ENCODE data around the gene SPATA31E1.

SPATA31E1 gene

DNA sequence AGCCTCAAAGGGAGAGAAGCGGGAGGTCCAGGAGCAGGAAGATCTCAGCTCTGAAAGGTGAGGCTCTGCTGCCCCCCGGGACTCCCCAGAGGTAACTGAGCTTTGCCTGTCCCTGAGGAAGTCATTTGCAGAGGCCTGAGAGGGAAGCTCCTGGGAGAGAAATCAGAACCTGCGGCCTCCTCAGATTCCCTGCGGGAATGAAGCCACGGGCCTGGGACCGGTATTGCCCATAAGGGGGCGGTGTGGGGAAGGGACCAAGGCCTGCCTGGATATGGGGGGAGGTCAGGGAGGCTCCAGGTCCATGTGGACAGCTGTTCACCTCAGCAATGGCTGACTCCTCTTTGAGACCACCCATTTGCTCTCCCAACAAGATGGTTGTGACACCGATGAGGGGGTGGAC is 1.3 kb downstream of the SPATA31E1 start:
- Mint-ChIP-seq H3K9me3 (no peaks in the 10 kb centered on the region), H3K27ac (no peak overlapping the region), H3K27me3 (peaks cover 21 to 82% of the 10 kb centered on the region in 2 donors), H3K36me3 (ENCODE audit: insufficient read depth) (no peaks in the 10 kb centered on the region), H3K4me1 (ENCODE audit: low read depth in 2 of 2) (no peaks in the 10 kb centered on the region), H3K4me3 (no peak overlapping the region)
- ATAC-seq (replicated peaks) (no peak), DNase-seq (no peak)

DNA sequence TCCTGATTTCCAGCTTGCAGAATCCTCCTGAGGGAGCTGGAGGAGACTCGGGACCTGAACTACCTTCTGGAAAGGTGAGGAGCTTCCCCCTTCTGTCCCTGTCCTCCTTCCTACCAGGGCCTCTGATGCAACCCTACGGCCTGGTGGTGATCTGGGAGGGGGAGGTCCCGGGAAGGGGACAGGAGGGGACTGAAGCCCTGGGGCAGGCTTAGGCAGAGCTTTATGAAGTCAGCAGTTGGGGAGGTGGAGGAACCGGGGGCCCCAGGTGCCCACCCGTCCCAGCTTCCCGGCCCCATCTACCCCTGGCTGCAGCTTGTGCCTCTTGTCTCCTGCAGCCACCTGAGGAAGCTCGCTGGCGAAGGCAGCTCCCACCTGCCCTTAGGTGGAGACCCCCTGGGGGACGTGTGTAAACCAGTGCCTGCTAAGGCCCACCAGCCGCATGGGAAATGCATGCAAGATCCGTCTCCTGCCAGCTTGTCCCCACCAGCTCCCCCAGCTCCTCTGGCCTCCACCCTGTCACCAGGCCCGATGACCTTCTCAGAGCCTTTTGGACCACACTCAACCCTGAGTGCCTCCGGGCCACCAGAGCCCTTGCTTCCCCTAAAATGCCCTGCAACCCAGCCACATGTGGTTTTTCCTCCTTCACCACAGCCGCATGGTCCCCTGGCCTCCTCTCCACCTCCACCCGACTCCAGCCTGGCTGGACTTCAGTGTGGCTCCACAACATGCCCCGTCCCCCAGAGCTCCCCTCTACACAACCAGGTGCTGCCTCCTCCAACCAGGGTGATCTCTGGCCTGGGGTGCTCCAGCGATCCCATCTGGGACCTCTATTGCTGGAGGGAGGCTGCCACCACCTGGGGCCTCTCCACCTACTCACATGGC is 2.1 kb downstream of the SPATA31E1 start:
- Mint-ChIP-seq H3K36me3 (ENCODE audit: insufficient read depth) (no peaks in the 10 kb centered on the region), H3K9me3 (no peaks in the 10 kb centered on the region), H3K27me3 (peaks cover 20 to 89% of the 10 kb centered on the region in 2 donors), H3K4me3 (no peak overlapping the region), H3K4me1 (ENCODE audit: low read depth in 2 of 2) (no peaks in the 10 kb centered on the region), H3K27ac (no peak overlapping the region)
- no peak for DNase-seq
- ATAC-seq (replicated peaks), result no peak

DNA sequence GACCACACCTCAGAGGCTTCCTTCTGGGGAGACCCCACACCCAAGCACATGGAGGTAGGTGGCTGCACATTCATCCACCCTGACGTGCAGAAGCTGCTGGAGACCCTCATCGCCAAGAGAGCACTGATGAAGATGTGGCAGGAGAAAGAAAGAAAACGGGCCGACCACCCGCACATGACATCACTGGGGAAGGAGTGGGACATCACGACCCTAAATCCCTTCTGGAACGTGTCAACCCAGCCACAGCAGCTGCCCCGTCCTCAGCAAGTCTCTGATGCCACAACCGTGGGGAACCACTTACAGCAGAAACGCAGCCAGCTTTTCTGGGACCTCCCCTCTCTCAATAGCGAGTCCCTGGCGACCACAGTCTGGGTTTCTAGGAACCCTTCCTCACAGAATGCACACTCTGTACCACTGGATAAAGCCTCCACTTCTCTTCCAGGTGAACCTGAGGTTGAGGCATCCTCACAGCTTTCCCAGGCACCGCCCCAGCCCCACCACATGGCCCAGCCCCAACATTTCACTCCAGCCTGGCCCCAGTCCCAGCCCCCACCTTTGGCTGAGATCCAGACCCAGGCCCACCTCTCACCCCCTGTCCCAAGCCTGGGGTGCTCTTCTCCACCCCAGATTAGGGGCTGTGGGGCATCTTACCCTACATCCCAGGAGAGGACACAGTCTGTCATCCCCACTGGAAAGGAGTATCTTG is 3.0 kb downstream of the SPATA31E1 start:
- Mint-ChIP-seq H3K27ac (no peak overlapping the region), H3K4me1 (ENCODE audit: low read depth in 2 of 2) (no peaks in the 10 kb centered on the region), H3K4me3 (no peak overlapping the region), H3K9me3 (no peaks in the 10 kb centered on the region), H3K27me3 (peaks cover 14 to 87% of the 10 kb centered on the region in 2 donors), H3K36me3 (ENCODE audit: insufficient read depth) (no peaks in the 10 kb centered on the region)
- no peak for ATAC-seq (replicated peaks)
- DNase-seq, result no peak

DNA sequence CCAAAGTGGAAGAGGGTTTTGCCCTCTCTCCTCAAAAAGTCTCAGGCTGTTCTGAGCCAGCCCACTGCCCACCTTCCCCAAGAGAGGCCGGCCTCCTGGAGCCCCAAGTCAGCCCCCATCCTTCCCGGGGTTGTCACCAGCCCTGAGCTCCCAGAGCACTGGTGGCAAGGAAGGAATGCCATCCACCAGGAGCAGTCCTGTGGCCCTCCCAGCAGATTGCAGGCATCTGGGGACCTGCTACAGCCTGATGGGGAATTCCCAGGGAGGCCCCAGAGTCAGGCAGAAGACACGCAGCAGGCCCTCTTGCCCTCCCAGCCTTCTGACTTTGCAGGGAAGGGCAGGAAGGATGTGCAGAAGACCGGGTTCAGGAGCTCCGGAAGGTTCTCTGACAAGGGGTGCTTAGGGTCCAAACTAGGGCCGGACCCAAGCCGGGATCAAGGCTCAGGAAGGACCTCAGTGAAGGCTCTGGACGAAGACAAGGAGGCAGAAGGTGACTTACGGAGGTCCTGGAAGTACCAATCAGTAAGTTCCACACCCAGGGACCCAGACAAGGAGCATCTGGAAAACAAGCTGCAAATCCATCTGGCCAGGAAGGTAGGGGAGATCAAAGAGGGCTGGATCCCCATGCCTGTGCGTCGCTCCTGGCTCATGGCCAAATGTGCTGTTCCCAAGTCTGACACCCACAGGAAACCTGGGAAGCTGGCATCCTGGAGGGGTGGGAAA is 3.7 kb downstream of the SPATA31E1 start:
- H3K9me3 Mint-ChIP-seq, result no peaks in the 10 kb centered on the region
- no peaks in the 10 kb centered on the region for H3K36me3 Mint-ChIP-seq (ENCODE audit: insufficient read depth)
- no peaks in the 10 kb centered on the region for H3K4me1 Mint-ChIP-seq (ENCODE audit: low read depth in 2 of 2)
- ATAC-seq (replicated peaks), result no peak
- H3K27me3 Mint-ChIP-seq, result peaks cover 14 to 85% of the 10 kb centered on the region in 2 donors
- H3K27ac Mint-ChIP-seq, result no peak overlapping the region
- H3K4me3 Mint-ChIP-seq, result no peak overlapping the region
- DNase-seq, result no peak

DNA sequence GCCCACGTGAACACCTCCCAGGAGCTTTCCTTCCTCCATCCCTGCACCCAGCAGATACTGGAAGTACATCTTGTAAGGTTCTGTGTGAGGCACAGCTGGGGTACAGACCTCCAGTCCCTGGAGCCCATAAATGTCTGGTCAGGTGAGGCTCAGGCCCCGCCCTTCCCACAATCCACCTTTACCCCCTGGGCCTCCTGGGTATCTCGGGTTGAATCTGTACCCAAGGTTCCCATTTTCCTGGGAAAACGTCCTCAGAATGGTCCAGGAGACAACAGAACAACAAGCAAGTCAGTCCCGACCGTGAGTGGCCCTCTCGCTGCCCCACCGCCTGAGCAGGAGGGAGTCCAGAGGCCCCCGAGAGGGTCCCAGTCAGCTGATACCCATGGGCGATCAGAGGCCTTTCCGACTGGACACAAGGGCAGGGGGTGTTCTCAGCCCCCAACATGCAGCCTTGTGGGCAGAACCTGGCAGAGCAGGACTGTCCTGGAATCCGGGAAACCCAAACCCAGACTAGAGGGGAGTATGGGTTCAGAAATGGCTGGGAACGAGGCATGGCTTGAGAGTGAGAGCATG is 4.3 kb downstream of the SPATA31E1 start:
- no peak overlapping the region for H3K27ac Mint-ChIP-seq
- peaks cover 14 to 79% of the 10 kb centered on the region in 2 donors for H3K27me3 Mint-ChIP-seq
- ATAC-seq (replicated peaks) (no peak), DNase-seq (no peak)
- H3K4me1 Mint-ChIP-seq (ENCODE audit: low read depth in 2 of 2), result no peaks in the 10 kb centered on the region
- H3K9me3 Mint-ChIP-seq, result no peaks in the 10 kb centered on the region
- H3K4me3 Mint-ChIP-seq, result no peak overlapping the region
- no peaks in the 10 kb centered on the region for H3K36me3 Mint-ChIP-seq (ENCODE audit: insufficient read depth)

DNA sequence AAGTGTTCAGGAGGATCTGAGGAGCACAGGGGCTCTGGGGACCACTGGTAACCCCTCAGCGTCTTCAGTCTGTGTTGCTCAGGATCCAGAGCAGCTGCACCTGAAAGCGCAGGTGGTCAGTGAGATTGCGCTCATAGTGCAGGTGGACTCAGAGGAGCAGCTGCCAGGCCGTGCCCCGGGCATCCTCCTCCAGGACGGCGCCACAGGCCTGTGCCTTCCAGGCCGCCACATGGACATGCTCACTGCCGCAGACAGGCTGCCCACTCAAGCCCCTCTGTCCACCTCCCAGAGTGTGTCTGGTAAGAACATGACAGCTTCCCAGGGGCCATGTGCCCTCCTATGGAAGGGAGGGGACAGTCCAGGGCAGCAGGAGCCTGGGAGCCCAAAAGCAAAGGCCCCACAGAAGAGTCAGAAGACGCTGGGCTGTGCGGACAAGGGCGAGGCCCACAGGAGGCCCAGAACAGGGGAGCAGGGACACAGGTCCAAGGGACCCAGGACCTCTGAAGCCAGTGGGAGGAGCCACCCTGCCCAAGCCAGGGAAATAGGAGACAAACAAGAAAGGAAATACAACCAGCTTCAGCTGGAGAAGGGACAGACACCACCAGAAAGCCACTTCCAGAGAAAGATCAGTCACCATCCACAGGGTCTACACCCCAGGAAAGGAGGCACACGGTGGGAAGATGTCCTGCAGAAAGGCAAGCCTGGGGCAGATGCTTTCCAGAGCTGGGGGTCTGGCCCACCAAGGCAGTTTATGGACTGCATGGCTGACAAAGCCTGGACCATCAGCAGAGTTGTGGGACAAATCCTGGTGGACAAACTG is 5.2 kb downstream of the SPATA31E1 start:
- no peak overlapping the region for H3K4me3 Mint-ChIP-seq
- no peak overlapping the region for H3K27ac Mint-ChIP-seq
- H3K27me3 Mint-ChIP-seq, result peaks cover 14 to 71% of the 10 kb centered on the region in 2 donors
- ATAC-seq (replicated peaks) (no peak), DNase-seq (no peak)
- no peaks in the 10 kb centered on the region for H3K36me3 Mint-ChIP-seq (ENCODE audit: insufficient read depth)
- H3K9me3 Mint-ChIP-seq, result no peaks in the 10 kb centered on the region
- H3K4me1 Mint-ChIP-seq (ENCODE audit: low read depth in 2 of 2), result no peaks in the 10 kb centered on the region

DNA sequence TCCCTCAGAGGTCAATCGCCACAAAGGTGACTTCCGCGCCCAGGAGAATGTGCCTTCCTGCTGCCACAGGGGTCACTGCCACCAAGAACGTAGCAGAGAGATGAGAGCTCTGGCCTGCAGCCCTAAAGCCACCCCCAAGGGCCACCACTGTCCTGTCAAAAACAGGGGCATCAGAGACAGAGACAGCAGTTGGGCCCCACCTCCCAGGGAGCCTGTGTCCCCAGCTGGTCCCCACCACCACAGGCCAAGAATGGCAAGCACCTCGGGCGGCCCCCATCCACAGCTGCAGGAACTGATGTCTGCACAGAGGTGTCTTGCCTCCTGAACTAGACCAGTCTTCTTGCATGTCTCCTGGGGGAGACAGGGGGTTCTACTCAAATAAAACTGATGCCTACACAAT is 5.8 kb downstream of the SPATA31E1 start:
- no peaks in the 10 kb centered on the region for H3K9me3 Mint-ChIP-seq
- no peak overlapping the region for H3K4me3 Mint-ChIP-seq
- DNase-seq, result no peak
- no peak for ATAC-seq (replicated peaks)
- H3K27me3 Mint-ChIP-seq, result peaks cover 14 to 70% of the 10 kb centered on the region in 2 donors
- no peaks in the 10 kb centered on the region for H3K36me3 Mint-ChIP-seq (ENCODE audit: insufficient read depth)
- H3K4me1 Mint-ChIP-seq (ENCODE audit: low read depth in 2 of 2), result no peaks in the 10 kb centered on the region
- H3K27ac Mint-ChIP-seq, result no peak overlapping the region

DNA sequence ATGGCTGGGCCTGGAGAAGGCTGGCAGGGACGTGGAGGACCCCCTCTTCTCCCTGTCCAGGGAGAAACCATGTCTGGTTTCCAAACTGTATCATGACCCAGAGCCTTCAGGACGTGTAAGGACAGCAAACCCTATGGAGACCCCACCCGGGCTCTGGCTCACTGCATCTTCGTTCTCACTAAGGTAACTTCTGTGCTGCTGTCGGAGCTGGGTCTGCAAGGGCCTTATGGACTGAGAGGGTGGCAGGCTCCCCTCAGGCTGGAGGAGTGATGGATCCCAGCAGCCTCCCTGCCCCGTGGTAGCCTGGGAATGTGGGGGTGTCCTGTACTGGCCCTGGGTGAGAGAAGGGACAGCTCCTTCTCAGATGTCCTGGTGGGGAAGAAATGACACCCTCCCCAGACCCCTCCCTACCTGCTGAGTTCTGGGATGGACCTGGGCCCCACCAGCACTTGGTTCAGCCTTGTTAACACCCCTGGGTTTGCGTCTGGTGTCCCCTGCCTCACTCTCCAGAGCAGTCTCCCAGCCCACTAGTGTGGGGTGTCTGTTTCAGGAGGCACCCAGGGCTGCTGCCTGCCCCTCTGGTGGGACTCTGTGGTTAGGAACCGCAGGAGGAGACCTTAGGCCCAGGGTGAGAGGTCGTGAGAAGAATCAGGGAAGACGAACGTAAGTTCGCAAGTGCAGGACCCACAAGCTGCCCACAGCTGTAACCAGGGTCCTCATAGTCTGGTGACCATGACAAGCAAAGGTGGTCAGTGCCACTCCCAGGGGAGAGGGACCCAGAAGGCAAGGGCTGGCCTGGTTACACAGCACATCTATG is 6.6 kb downstream of the SPATA31E1 start:
- Mint-ChIP-seq H3K9me3 (no peaks in the 10 kb centered on the region), H3K27ac (no peak overlapping the region), H3K4me1 (ENCODE audit: low read depth in 2 of 2) (no peaks in the 10 kb centered on the region), H3K4me3 (no peak overlapping the region), H3K27me3 (peaks cover 14 to 68% of the 10 kb centered on the region in 2 donors), H3K36me3 (ENCODE audit: insufficient read depth) (no peaks in the 10 kb centered on the region)
- ATAC-seq (replicated peaks) (no peak), DNase-seq (no peak)

DNA sequence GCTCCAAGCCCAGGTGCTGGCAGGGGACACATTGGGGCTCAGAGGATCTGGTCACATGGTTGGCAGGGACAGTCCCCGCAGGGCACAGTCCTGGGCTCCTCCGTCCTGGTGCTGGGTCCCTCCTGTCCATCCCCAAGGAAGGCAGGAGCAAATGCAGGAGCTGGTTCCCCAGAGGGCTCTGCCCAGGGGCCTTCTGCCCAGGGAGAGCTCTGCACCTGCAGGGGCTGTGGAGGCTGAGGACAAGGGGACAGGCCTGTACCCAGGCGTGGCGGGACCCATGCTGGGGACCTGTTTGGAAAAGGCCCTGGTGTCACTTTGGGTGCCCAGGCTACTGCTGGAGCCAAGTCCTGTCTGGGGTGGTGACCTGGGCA is 7.2 kb downstream of the SPATA31E1 start:
- Mint-ChIP-seq H3K9me3 (no peaks in the 10 kb centered on the region), H3K36me3 (ENCODE audit: insufficient read depth) (no peaks in the 10 kb centered on the region), H3K4me3 (no peak overlapping the region), H3K4me1 (ENCODE audit: low read depth in 2 of 2) (no peaks in the 10 kb centered on the region), H3K27me3 (peaks cover 14 to 68% of the 10 kb centered on the region in 2 donors), H3K27ac (no peak overlapping the region)
- DNase-seq (no peak), ATAC-seq (replicated peaks) (no peak)

DNA sequence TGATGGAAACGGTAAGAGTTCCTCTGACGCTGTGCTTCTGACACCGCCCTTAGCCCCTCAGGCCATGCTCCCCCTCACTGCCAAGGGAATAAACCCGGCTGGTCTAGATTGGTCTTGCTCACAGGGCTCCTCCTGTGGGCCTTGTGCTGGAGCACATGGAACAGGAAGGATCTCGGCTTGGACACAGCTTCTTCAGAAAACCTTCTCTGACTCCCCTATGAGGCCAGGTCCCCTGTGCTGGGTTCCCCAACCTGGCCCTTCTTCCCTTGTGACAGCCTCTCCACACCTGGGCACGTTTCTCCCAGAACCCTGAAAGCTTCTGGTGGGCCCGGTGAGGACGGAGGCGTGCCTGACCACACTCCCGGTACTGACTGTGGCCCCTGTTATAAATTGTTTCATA is 8.2 kb downstream of the SPATA31E1 start:
- H3K27ac Mint-ChIP-seq, result no peak overlapping the region
- no peaks in the 10 kb centered on the region for H3K9me3 Mint-ChIP-seq
- H3K36me3 Mint-ChIP-seq (ENCODE audit: insufficient read depth), result no peaks in the 10 kb centered on the region
- ATAC-seq (replicated peaks), result no peak
- H3K4me3 Mint-ChIP-seq, result no peak overlapping the region
- peaks cover 5 to 64% of the 10 kb centered on the region in 2 donors for H3K27me3 Mint-ChIP-seq
- DNase-seq, result no peak
- no peaks in the 10 kb centered on the region for H3K4me1 Mint-ChIP-seq (ENCODE audit: low read depth in 2 of 2)

DNA sequence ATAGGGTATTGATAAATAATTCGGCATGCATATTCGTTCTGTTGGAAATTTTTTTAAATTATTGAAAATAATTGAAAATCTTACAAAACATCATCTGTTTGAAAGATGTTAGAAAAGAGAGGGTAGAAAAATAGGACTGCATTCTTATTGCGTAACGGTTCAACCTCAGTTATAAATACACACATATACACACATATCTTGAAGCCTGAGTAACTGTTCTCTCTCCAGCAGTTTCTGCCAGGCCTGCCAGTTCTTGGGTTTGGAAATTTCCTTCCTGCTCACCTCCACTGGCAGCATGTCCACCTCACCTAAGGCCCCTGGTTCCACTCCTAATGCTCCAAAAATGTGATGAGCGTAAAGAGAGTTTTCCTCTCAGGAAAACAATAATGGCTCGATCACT is 9.1 kb downstream of the SPATA31E1 start:
- ATAC-seq (replicated peaks) (no peak), DNase-seq (no peak)
- Mint-ChIP-seq H3K27ac (no peak overlapping the region), H3K36me3 (ENCODE audit: insufficient read depth) (no peaks in the 10 kb centered on the region), H3K9me3 (no peaks in the 10 kb centered on the region), H3K27me3 (peaks cover 0 to 55% of the 10 kb centered on the region in 2 donors), H3K4me3 (no peak overlapping the region), H3K4me1 (ENCODE audit: low read depth in 2 of 2) (no peaks in the 10 kb centered on the region)

DNA sequence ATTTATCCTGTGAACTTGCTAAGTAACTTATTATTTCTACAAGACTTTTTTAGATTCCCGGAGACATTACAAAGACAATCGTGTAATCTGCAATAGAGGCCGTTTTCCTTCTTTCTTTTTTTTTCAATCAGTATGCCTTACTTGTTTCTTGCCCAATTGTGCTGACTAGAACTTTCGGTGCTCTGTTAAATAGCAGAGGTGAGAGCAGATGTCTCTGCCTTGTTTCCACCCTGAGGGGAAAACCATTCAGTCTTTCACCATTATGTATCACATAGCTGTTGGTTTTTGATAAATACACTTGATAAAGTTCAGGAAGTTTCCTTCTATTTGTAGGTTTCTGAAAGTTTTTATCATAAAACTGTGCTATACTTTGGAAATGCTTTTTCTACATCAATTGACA is 10.3 kb downstream of the SPATA31E1 start:
- H3K9me3 Mint-ChIP-seq, result no peaks in the 10 kb centered on the region
- no peak for ATAC-seq (replicated peaks)

More for the DNA sequence above, 10.3 kb downstream of the SPATA31E1 start:
- Mint-ChIP-seq H3K36me3 (ENCODE audit: insufficient read depth) (no peaks in the 10 kb centered on the region), H3K4me3 (no peak overlapping the region), H3K27me3 (peaks cover 5 to 43% of the 10 kb centered on the region in 2 donors), H3K27ac (no peak overlapping the region), H3K4me1 (ENCODE audit: low read depth in 2 of 2) (no peaks in the 10 kb centered on the region)
- no peak for DNase-seq
